Heart left ventricle (tissue), 13 donors: ENCODE results near the gene DISP2.

Experiments used
- CTCF ChIP-seq, 12 donors: fragments of 200-600 bp; sonication (generic) in 4 of 12; IDR thresholded peaks; one replicate each; pipeline versions ENCODE4 v1.5.0 to v1.8.0; 2018 to 2022; ENCODE audit warnings: antibody characterized with exemption in 12 of 12, mild to moderate bottlenecking in 5 of 12
- POLR2A ChIP-seq, 2 donors: fragments of 450-650 bp; IDR thresholded peaks; one replicate each; pipeline ENCODE4 v1.6.1; 2017; ENCODE audit warnings: antibody characterized with exemption in 2 of 2, mild to moderate bottlenecking in 2 of 2, moderate library complexity in 2 of 2
- donor health status: ischemic (EF 13 %, LVEDD 7.1; RV severe dilation, severe dysfunction).
- donor health status: DM: no; HTN: yes; CAD: no.
- donor health status: DM: no; HTN: no; CAD: no.
- donor health status: ischemic (EF 25% LVEDD 6.9; RV normal size, moderate dysfunction).
- donor health status: ischemic (EF 25% LVEDD 5.7; RV mildly dilated, moderate dysfunction).
- donor health status: ischemic (EF 35%, LVEDD 5.7; RV mildly dilated, moderate dysfunction).
- donor health status: nonischemic (EF 11% LVEDD 7.7; RV severe dilation, severe dysfunction).
- donor health status: DM: yes; HTN: yes; CAD: no.
- donor health status: PGD.
- donor health status: ischemic (EF 29% LVEDD 5.4; RV normal size, mild dysfunction).
- donor health status: nonischemic (EF 23%, LVEDD 6.1; RV moderate dilation, normal function).

- TF ChIP-seq CTCF (IDR thresholded peaks at IDR 0.05) (peak; percentile 86 to 94 (median 89)), POLR2A (IDR thresholded peaks at IDR 0.05) (no peak)
Measured at GRCh38 chr15:40320931-40321371, 37.1 kb upstream of the DISP2 start.
